ENCODE data around the gene LRRN2.
"Not testable (repeated sequence)": the region's sequence is repeated elsewhere in the genome, so short reads cannot be mapped to it uniquely, and the experiment has no call there.

GRCh38 chr1:204570021-204570420, 115.5 kb downstream of the LRRN2 start:
- TF ChIP-seq EZH2phosphoT487 (IDR thresholded peaks at IDR 0.05; ENCODE audit: unreplicated experiment); CREB1 (CRISPR knock-in tag; IDR thresholded peaks at IDR 0.05; ENCODE audit: low read depth); CTCF (conservative IDR thresholded peaks at IDR 0.05; ENCODE audit: low read depth in 2 of 2); JUNB (IDR thresholded peaks at IDR 0.05; ENCODE audit: unreplicated experiment): not testable (repeated sequence)

Measured in GM23338 (cell line).